KBM-7 (cell line): ENCODE data around the gene FBXO47.

Experiments used
- DNase-seq: peaks from one replicate; pipeline ENCODE4 v3.0.0-alpha.2; 2015
- in situ Hi-C: fragments of 300-500 bp; cut with MboI; formaldehyde crosslinking; loops from 2 replicates; pipeline ENCODE4 v1.14.3; 2020; ENCODE audit warnings: low sequenced_read_pairs, low pct_unique_long_range_greater_than_20kb, mixed read lengths

Gene FBXO47

GRCh38 chr17:38892620-38893019 lies 74.6 kb downstream of the FBXO47 start:
- in situ Hi-C loops = no loop called here
- DNase-seq = no peak

- in situ Hi-C loops = no loop called here
- DNase-seq = no peak
Measured at GRCh38 chr17:38892083-38892482, 75.1 kb downstream of the FBXO47 start.

- in situ Hi-C loops = no loop called here
- DNase-seq = no peak
Measured at GRCh38 chr17:38891441-38891840, 75.8 kb downstream of the FBXO47 start.

DNA sequence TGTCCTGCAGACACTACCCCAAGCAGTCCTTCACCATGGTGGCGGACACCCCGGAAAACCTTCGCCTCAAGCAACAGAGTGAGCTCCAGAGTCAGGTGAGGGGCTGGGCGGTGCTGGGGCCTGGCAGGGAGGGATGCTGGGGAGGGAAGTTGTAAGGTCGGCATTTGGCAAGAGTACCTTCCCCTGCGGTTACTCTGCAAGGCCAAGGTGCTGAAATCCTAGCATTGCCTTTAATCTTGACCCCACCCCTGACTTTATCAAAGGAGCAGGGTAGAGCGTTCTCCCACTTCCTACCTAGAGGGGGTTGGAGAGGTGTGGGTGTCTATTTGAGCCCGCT lies 76.8 kb downstream of the FBXO47 start:
- DNase-seq = no peak
- in situ Hi-C loops = no loop called here

DNA sequence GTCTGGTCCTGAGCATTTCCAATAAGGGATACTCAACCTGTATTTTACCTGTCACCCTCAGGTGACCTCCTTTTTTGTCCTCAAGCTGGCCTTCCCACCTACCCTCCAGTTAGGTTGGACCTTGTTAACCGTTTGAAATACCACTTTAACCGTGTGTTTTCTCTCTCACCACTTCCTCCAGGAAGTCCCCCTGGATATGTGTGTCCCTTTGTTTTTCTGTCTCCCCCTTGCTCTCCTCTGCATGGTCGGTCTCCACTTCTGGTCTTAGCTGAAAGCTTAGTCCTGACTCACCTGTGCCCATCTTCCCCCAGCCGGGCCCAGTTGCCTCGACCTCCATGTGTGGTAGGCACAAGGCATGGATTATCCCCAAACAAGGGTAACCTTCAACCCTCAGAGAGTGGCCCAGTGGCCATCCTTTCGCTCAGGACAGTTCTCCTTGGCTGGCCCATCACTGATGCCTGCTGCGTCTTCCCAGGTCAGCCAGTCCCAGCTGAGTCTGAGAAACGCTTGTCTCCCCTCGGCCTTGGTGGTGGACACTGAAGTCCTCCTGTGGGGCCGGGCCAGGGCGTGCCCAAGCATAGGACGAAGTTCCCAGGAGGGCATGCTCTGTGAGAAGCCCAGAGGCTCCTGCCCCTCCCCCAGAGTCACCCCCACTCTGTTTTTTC lies 77.3 kb downstream of the FBXO47 start:
- no peak for DNase-seq
- in situ Hi-C loops = no loop called here

DNA sequence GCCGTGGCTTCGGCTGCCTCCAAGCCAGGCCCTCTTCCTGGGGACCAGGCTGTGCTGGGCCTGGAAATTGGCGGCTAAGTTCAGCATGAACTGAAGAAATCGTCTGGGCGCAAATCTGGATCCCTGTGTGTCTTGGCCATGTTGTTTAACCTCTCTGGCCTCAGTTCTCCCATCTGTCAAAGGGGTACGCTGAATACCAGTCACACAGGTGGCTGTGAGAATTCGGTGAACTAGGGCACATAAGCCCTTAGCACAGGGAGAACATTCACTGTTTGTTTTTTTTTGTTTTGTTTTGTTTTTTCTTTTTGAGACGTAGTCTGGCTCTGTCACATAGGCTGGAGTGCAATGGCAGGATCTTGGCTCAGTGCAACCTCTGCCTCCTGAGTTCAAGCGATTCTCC lies 78.4 kb downstream of the FBXO47 start:
- in situ Hi-C loops = no loop called here
- no peak for DNase-seq

GRCh38 chr17:38886643-38887010 lies 80.6 kb downstream of the FBXO47 start:
- no peak for DNase-seq
- in situ Hi-C loops = no loop called here
